Amygdala (tissue), 56 donors: ENCODE measurements around the gene GCKR.

ENCODE experiments used
- DNase-seq, 56 donors: peaks; one replicate each; lab custom pipeline; 2025; lab: John Stamatoyannopoulos, UW

Gene GCKR

GRCh38 chr2:27496357-27497287 is at the start of gene GCKR:
TSS of gene GCKR (plus strand) at chr2:27496839. CDS start at chr2:27496905, 66 bp downstream.
- DNase-seq: no peak

- no peak for DNase-seq
Observed at GRCh38 chr2:27448381-27448780, 48.3 kb upstream of the GCKR start.

- no peak for DNase-seq
Observed at GRCh38 chr2:27451095-27451494, 45.5 kb upstream of the GCKR start.

- no peak for DNase-seq
Observed at GRCh38 chr2:27453968-27454367, 42.7 kb upstream of the GCKR start.

- DNase-seq: no peak
Observed at GRCh38 chr2:27461118-27461517, 35.5 kb upstream of the GCKR start.

GRCh38 chr2:27464443-27464842 is 32.2 kb upstream of the GCKR start:
- DNase-seq: no peak

GRCh38 chr2:27471961-27472360 is 24.7 kb upstream of the GCKR start:
- no peak for DNase-seq

GRCh38 chr2:27485496-27485895 is 11.1 kb upstream of the GCKR start:
- peak in 3 of 56 donors; percentile 6 to 33 (median 6) for DNase-seq

- peak in 2 of 56 donors; percentile 42 for DNase-seq
Observed at GRCh38 chr2:27489118-27489497, 7.5 kb upstream of the GCKR start.

GRCh38 chr2:27489498-27490397 is 6.9 kb upstream of the GCKR start, which contains the start of gene IFT172:
TSS of gene IFT172 (minus strand) at chr2:27489743. CDS start at chr2:27489653, 90 bp downstream.
- peak; percentile 42 to 99 (median 96) for DNase-seq

GRCh38 chr2:27492557-27492956 is 4.1 kb upstream of the GCKR start:
- DNase-seq: no peak

GRCh38 chr2:27493948-27494283 is 2.7 kb upstream of the GCKR start:
- no peak for DNase-seq

GRCh38 chr2:27494284-27494943 is 2.2 kb upstream of the GCKR start:
- DNase-seq: peak in 12 of 56 donors; percentile 3 to 65 (median 22)

- peak in 14 of 56 donors; percentile 4 to 65 (median 14) for DNase-seq
Observed at GRCh38 chr2:27494944-27495554, 1.6 kb upstream of the GCKR start, which contains the start of gene FNDC4. TSS of gene FNDC4 (minus strand) at chr2:27495200. CDS start at chr2:27494679, 521 bp downstream.

GRCh38 chr2:27495840-27496356 is 741 bp upstream of the GCKR start:
- DNase-seq: no peak

GRCh38 chr2:27497288-27497627 is 619 bp downstream of the GCKR start:
- no peak for DNase-seq

GRCh38 chr2:27498975-27499374 is 2.3 kb downstream of the GCKR start:
- DNase-seq: no peak

- DNase-seq: no peak
Observed at GRCh38 chr2:27501042-27501441, 4.4 kb downstream of the GCKR start.

- DNase-seq: no peak
Observed at GRCh38 chr2:27502142-27502541, 5.5 kb downstream of the GCKR start.

GRCh38 chr2:27506587-27506986 is 9.9 kb downstream of the GCKR start:
- no peak for DNase-seq
